Measurements from ENCODE around the gene SLCO4A1.
A peak's percentile ranks its signal among the peaks of the same experiment; 100 is the strongest.

Gene SLCO4A1

DNA sequence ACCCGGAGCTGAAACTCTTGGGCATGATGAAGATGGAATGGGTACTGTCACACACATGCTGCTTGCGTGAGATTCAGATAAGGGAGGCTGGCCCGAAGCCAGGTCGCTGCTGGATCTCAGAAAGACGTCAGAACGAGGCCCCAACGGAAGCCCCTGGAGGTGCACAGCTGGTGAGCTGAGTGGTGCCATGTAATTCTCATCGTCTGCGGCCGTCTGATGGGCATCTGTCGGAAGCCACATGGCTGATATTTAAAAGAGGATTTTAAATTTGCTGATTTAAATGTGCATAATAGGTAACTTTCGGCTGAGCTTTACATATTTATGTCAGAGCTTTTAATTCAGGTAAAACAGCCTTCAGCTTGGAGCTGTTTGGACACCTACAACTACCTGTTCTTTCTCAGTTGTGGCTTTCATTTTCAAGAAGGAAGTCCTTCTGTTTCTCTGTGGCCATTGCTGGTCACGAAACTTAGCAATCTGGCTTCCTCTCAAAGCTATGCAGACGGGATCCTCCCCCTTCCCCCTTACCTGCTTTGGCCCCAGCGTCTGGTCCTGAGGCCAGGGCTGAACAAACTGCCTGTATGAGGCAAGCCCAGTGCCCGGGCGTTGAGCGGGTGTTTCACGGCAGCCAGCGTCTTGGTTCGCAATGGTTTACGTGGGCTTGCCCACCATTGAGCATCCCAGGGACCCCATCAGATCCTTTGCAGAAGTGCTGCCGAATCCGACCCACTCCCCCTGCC lies 9.2 kb downstream of the SLCO4A1 start:
- TF ChIP-seq, protein P1, sequence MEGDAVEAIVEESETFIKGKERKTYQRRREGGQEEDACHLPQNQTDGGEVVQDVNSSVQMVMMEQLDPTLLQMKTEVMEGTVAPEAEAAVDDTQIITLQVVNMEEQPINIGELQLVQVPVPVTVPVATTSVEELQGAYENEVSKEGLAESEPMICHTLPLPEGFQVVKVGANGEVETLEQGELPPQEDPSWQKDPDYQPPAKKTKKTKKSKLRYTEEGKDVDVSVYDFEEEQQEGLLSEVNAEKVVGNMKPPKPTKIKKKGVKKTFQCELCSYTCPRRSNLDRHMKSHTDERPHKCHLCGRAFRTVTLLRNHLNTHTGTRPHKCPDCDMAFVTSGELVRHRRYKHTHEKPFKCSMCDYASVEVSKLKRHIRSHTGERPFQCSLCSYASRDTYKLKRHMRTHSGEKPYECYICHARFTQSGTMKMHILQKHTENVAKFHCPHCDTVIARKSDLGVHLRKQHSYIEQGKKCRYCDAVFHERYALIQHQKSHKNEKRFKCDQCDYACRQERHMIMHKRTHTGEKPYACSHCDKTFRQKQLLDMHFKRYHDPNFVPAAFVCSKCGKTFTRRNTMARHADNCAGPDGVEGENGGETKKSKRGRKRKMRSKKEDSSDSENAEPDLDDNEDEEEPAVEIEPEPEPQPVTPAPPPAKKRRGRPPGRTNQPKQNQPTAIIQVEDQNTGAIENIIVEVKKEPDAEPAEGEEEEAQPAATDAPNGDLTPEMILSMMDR (IDR thresholded peaks at IDR 0.05) = no peak
- no peak for TF ChIP-seq ZFX (IDR thresholded peaks at IDR 0.05; ENCODE audit: borderline replicate concordance)
- H3K27ac ChIP-seq = peak overlapping the region; percentile 90

DNA sequence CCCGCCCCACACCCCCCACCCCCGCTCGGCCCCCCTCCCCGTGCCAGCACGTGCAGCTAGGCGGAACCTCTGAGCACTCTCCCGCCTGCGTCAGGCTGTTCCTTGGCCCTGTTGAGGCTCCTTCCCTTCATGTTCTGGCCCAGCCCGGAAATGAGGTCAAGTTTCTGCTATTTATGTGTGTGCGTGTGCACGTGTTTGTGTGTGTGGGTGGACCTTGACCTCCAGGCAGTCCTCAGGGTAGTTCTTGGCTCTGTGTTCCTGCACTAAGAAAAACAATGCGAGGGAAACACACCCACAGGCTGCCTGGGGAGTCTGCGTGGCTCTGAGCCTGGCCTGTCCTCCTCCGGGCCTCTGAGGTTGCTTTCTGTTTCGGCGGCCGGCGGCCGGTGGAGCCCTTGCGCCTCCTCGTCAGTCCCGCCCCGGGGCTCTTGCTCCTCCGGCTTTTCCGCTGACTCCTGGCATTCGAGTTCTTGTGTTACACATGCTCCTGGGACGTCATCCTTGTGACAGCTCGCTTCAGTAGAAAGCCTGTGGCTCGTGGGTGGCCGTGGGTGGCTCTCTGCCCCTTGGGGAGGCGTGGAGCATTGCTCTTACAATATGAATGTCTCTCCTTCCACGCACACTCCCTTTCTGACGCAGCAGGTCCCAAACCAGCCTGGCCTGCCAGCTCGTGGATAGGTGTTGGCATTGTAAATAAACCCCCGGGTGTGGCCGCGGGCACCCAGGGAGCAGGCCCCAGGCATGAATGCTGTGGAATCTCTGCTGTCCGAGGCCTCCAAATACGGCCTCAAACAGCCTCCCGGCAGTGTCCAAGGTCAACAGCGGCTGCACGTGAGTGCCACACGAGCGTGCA lies 10.0 kb downstream of the SLCO4A1 start:
- H3K27ac ChIP-seq = peak overlapping the region; percentile 90
- TF ChIP-seq ZFX (IDR thresholded peaks at IDR 0.05; ENCODE audit: borderline replicate concordance) = no peak
- TF ChIP-seq, protein P1 (IDR thresholded peaks at IDR 0.05) = 0 out of 2 replicates have a peak, but pooled peaks have one; percentile 11

DNA sequence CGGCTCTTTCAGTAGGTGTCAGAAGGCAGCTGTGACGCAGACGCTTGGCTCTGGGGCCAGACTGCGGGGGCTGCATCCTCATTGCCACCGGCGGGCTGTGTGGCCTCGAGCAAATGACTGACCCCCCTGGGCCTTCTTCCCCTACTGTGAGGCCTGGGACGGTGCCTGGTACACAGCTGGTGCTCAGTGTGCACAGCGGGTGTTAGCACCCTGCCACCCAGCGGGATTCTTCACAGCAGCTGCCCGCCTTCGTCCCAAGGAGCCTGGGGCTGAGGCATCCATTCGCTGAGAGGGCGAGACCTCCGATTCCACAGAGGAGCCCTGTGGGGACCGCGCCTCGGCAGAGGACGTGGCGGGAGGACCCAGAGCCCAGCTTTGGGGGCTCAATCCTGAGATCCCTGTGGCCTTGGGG lies 10.6 kb downstream of the SLCO4A1 start:
- H3K27ac ChIP-seq = peak overlapping the region; percentile 90
- TF ChIP-seq ZFX (IDR thresholded peaks at IDR 0.05; ENCODE audit: borderline replicate concordance) = no peak
- TF ChIP-seq, protein P1 (IDR thresholded peaks at IDR 0.05) = no peak

- H3K27ac ChIP-seq = peak overlapping the region; percentile 90
- TF ChIP-seq, protein P1 (IDR thresholded peaks at IDR 0.05) = no peak
- no peak for TF ChIP-seq ZFX (IDR thresholded peaks at IDR 0.05; ENCODE audit: borderline replicate concordance)
These were observed 11.1 kb downstream of the SLCO4A1 start for GRCh38 chr20:62653373-62653772.

GRCh38 chr20:62653951-62654685 lies 11.8 kb downstream of the SLCO4A1 start:
- no peak for TF ChIP-seq ZFX (IDR thresholded peaks at IDR 0.05; ENCODE audit: borderline replicate concordance)
- TF ChIP-seq, protein P1 (IDR thresholded peaks at IDR 0.05) = no peak

GRCh38 chr20:62655282-62656196 lies 13.2 kb downstream of the SLCO4A1 start:
- H3K27ac ChIP-seq = no peak overlapping the region
- TF ChIP-seq, protein P1 (IDR thresholded peaks at IDR 0.05) = no peak
- no peak for TF ChIP-seq ZFX (IDR thresholded peaks at IDR 0.05; ENCODE audit: borderline replicate concordance)

More at GRCh38 chr20:62653951-62654685, 11.8 kb downstream of the SLCO4A1 start:
- H3K27ac ChIP-seq = no peak overlapping the region
